NT2/D1 (cell line): ENCODE data around the gene KCNN1.
A peak's percentile ranks its signal among the peaks of the same experiment; 100 is the strongest.
"Not testable (repeated sequence)": the region's sequence is repeated elsewhere in the genome, so short reads cannot be mapped to it uniquely, and the experiment has no call there.

ENCODE experiments used
- DNase-seq: peaks from one replicate; pipeline ENCODE4 v3.0.0-alpha.2; 2011; ENCODE audit warnings: low read depth, low spot score
- H3K27me3 ChIP-seq: 2 replicates; pipeline ENCODE4 v1.6.0; 2011; ENCODE audit warnings: mild to moderate bottlenecking; ENCODE audit not compliant: insufficient read length, insufficient read depth
- H3K36me3 ChIP-seq: 2 replicates; pipeline ENCODE4 v1.6.1; 2011; ENCODE audit warnings: mild to moderate bottlenecking, low read length, mixed read lengths; ENCODE audit not compliant: insufficient read depth, insufficient read length
- H3K4me1 ChIP-seq: 2 replicates; pipeline ENCODE4 v1.5.1; 2011; ENCODE audit not compliant: insufficient read depth, insufficient read length
- H3K4me3 ChIP-seq: 2 replicates; pipeline ENCODE4 v1.5.1; 2011; ENCODE audit warnings: low read depth; ENCODE audit not compliant: insufficient read length
- H3K9ac ChIP-seq: 2 replicates; pipeline ENCODE4 v1.6.0; 2011; ENCODE audit warnings: low read depth; ENCODE audit not compliant: insufficient read length
- H3K9me3 ChIP-seq: 2 replicates; pipeline ENCODE4 v1.5.1; 2011; ENCODE audit warnings: mild to moderate bottlenecking, low read length; ENCODE audit not compliant: insufficient read depth
- SUZ12 ChIP-seq: IDR thresholded peaks from 2 replicates; pipeline ENCODE4 v1.6.1; 2011; ENCODE audit not compliant: insufficient read length, insufficient read depth; ENCODE audit errors: extremely low read depth
- YY1 ChIP-seq: IDR thresholded peaks from 2 replicates; pipeline ENCODE4 v1.6.1; 2011; ENCODE audit not compliant: insufficient read length, insufficient read depth
- ZNF274 ChIP-seq: IDR thresholded peaks from 2 replicates; pipeline ENCODE4 v1.6.1; 2011; ENCODE audit warnings: mild to moderate bottlenecking, low read depth, low read length

Gene KCNN1

DNA sequence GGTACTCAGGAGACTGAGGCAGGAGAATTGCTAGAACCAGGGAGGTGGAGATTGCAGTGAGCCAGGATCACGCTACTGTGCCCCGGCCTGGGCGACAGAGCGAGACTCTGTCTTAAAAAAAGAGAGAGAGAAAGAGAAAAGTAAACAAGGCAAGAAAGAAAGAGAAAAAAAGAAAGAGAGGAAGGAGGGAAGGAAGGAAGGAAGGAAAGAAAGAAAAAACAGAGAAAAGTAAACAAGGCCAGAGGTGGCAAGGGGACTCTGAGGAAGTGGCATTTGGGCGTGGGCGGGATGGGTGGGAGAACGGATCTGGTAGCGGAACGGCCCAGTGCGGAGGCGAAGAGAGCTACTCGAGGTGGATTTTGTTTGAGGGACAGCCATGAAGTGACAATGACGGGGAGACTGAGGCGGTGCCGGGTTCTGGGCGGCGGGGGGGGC lies 33.6 kb downstream of the KCNN1 start:
- no peaks in the 10 kb centered on the region for H3K36me3 ChIP-seq
- no peak overlapping the region for H3K4me3 ChIP-seq
- H3K4me1 ChIP-seq, result peaks cover 16% of the 10 kb centered on the region
- TF ChIP-seq ZNF274 (no peak), YY1 (no peak), SUZ12 (no peak)
- H3K27me3 ChIP-seq, result peaks cover 7% of the 10 kb centered on the region
- H3K9me3 ChIP-seq, result no peaks in the 10 kb centered on the region
- H3K9ac ChIP-seq, result no peak overlapping the region
- no peak for DNase-seq

DNA sequence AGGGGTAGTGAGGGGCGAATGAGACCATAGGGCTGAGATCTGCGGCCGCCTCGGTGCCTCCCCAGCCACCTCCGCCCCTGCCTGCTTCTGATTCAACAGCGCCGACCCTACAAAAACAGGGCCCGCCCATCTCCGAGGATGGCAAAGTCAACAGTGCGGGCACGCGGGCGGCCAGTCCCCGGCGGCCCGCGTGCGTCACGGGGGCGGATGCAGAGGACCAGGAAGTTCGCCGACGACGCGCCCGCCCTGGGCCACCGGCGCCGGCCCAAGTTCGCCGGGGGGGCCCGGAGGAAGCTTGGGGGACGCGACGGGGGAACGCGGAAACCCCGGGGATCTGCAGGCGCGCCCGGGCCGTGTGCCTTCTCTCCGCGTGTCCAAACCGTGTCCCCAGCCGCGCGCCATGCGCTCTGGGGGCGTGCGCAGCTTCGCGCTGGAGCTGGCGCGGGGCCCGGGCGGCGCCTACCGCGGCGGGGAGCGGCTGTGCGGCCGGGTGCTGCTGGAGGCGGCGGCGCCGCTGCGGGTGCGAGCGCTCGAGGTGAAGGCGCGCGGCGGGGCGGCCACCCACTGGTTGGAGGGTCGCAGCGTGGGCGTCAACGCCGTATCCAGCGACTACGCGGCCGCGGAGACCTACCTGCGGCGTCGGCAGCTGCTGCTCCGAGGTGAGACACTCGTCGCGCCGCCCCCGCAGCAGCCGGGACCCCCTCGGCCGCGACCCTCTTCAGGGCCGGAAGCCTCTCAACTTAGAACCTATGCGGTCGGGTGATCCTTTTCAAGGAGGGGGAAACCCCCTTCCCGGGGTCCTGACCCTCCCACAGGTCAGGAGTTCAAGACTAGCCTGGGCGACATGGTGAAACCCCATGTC lies 34.2 kb downstream of the KCNN1 start:
- Histone ChIP-seq H3K4me3 (peak overlapping the region; percentile 71), H3K9ac (peak overlapping the region; percentile 88), H3K4me1 (peaks cover 16% of the 10 kb centered on the region), H3K27me3 (peaks cover 7% of the 10 kb centered on the region), H3K9me3 (no peaks in the 10 kb centered on the region), H3K36me3 (no peaks in the 10 kb centered on the region)
- TF ChIP-seq ZNF274, result no peak
- TF ChIP-seq YY1, result no peak
- no peak for TF ChIP-seq SUZ12
- no peak for DNase-seq

DNA sequence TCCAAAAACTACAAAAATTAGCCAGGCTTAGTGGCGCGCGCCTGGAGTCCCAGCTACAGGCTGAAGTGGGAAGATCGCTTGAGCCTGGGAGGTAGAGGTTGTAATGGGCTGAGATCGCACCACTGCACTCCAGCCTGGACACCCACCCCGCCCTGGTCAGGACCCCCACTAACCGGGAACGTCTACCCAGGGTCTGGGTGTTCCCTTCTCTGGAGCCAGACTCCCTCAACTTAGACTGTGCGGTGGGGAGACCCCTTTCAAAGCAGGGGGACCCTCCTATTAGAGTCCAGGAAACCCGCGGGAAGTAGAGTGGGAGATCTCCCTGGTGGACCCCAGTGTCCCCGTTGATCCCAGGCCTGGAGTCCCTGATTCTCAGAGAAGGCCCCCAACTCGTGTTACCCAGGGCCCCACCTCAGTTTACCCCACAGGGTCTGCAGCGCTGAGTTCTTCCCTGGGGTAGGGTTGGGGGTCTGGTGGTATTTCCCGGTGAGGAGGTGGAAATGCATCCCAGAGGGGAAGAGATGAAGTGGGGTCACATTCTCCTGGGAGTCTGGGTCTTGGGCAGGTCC lies 35.0 kb downstream of the KCNN1 start:
- Histone ChIP-seq H3K9ac (peak overlapping the region; percentile 88), H3K27me3 (peaks cover 7% of the 10 kb centered on the region), H3K36me3 (no peaks in the 10 kb centered on the region), H3K9me3 (peaks cover 7% of the 10 kb centered on the region; the same call in 1 of the 2 replicates), H3K4me3 (peak overlapping the region; percentile 71), H3K4me1 (peaks cover 18% of the 10 kb centered on the region)
- DNase-seq, result no peak
- TF ChIP-seq ZNF274 (no peak), YY1 (no peak), SUZ12 (no peak)

DNA sequence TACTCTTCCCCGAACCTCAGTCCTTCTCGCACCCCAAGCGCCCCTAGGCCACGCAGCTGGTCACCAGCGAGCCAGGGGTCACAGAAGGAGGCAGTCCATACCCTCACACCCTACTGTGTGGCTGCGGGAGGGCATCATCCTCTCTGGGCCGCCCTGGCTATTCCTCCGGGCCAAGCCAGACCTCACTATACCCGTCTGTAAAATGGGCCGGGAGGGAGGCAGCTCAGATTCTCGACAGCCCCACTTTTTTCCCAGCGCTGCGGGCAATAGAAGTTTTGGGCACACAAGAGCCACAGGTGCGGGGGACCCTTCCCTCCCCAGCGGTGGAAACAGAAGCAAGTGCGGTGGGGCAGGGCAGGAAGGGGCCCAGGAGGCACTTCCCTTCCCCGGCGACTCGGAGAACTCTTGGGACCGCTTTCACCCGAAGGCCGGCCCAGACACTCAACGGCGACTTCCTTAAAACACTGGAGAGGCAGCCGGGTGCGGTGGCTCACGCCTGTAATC lies 35.5 kb downstream of the KCNN1 start:
- no peak for DNase-seq
- peak overlapping the region; percentile 71 for H3K4me3 ChIP-seq
- no peak for TF ChIP-seq YY1
- TF ChIP-seq SUZ12, result no peak
- TF ChIP-seq ZNF274, result no peak
- H3K9ac ChIP-seq, result peak overlapping the region; percentile 88
- H3K36me3 ChIP-seq, result no peaks in the 10 kb centered on the region
- peaks cover 11% of the 10 kb centered on the region for H3K27me3 ChIP-seq
- peaks cover 7% of the 10 kb centered on the region; the same call in 1 of the 2 replicates for H3K9me3 ChIP-seq
- H3K4me1 ChIP-seq, result peaks cover 17% of the 10 kb centered on the region

DNA sequence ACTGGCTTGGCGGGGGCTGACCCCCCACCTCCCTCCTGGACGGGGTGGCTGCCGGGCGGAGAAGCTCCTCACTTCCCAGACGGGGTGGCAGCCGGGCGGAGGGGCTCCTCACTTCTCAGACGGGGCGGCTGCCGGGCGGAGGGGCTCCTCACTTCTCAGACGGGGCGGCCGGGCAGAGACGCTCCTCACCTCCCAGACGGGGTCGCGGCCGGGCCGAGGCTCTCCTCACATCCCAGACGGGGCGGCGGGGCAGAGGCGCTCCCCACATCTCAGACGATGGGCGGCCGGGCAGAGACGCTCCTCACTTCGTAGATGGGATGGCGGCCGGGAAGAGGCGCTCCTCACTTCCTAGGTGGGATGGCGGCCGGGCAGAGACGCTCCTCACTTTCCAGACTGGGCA lies 38.8 kb downstream of the KCNN1 start:
- DNase-seq, H3K4me3 ChIP-seq: not testable (repeated sequence)

DNA sequence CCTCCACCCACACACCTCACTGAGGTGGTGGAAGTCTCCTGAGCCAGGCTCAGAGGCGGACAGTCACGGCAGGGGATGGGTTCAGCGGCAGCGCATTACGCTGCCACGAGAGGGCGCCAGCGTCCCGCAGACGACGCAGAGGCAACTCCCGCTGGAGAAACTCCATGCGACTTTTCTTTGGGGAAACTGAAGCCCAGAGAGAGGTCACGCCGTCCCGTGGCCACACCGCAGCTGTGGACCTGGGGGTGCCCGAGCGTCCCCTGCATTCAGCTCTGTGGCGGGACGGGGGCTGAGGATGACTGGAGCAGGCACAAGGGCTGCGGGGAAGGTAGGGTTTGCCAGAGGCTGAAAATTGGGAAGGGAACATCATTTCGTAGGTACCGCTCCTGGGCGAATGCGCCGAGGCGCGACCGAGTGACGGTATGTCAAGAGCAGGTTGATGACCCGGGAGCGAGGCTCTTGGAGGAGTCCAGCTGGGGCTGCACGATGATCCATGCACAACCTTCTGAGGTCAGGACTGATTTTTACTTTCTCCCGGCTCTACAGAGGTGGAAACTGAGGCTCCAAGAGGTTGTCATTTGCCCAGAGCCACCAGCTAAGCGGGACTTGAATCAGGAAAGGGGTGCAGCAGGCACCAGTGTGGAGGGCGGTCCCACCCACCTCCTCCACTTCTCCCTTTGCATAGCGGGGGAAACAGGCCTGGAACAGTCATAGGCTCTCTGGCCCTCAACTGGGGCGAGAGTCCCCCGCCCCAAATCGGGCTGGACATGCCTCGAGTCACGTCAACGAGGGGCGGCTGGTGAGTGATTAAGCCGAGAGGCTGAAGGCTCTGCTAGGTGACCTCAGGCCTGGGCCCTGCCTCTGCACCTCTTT lies 40.4 kb downstream of the KCNN1 start:
- Histone ChIP-seq H3K4me1 (peaks cover 26% of the 10 kb centered on the region), H3K27me3 (peaks cover 3% of the 10 kb centered on the region), H3K4me3 (peak overlapping the region; percentile 42), H3K36me3 (peaks cover 25% of the 10 kb centered on the region), H3K9ac (peak overlapping the region; percentile 76), H3K9me3 (peaks cover 7% of the 10 kb centered on the region; the same call in 1 of the 2 replicates)
- TF ChIP-seq YY1, result no peak
- TF ChIP-seq SUZ12, result no peak
- no peak for TF ChIP-seq ZNF274
- DNase-seq, result peak; percentile 62

More for the DNA sequence above, 38.8 kb downstream of the KCNN1 start:
- Histone ChIP-seq H3K36me3 (peaks cover 20% of the 10 kb centered on the region), H3K4me1 (peaks cover 28% of the 10 kb centered on the region), H3K27me3 (peaks cover 11% of the 10 kb centered on the region)
- H3K9me3 ChIP-seq, H3K9ac ChIP-seq: not testable (repeated sequence)
